Neural progenitor cell (in vitro differentiated cells): ENCODE measurements around the gene CFAP68.

Experiments
- CTCF ChIP-seq: fragments of 200-600 bp; sonication (generic); IDR thresholded peaks from 2 replicates; pipeline ENCODE4 v1.5.1; 2017; ENCODE audit warnings: antibody characterized with exemption, mild to moderate bottlenecking
- EZH2 ChIP-seq: fragments of 200-600 bp; sonication (generic); IDR thresholded peaks from 2 replicates; pipeline ENCODE4 v1.6.1; 2017; ENCODE audit warnings: antibody characterized with exemption, mild to moderate bottlenecking, moderate library complexity

DNA sequence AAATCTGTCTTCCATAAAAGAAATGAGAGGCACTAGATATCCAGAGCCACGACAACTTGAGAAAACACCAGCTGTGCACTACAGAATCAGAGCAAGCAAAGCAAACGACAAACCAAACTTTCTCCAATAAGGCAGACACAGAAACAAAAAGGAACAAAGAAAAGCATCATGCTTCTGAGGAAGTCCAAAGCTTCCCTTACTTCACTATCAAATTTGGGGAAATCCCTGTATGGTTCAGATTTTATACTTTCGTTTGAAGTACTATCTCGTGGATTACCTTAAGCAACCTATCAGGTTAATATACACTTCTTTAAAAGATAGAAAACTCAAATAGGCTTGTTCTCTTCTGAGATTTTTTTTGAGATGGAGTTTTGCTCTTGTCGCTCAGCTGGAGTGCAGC lies 35.7 kb upstream of the CFAP68 start:
- TF ChIP-seq CTCF (no peak), EZH2 (no peak)
